Measurements from ENCODE around the gene PLCB4. TPM values are rescaled to one million over a fixed set of nuclear protein-coding genes. Genes with fewer than 3 reads are reported as not detected.
A peak's percentile ranks its signal among the peaks of the same experiment; 100 is the strongest.

The PLCB4 gene
- total and polyA plus RNA-seq, 8 donors, result 6.2 to 15.3 (median 9.4) TPM

- Histone ChIP-seq H3K27ac (no peak overlapping the region), H3K9me3 (no peaks in the 10 kb centered on the region), H3K4me1 (peaks cover 8 to 23% of the 10 kb centered on the region in 2 donors), H3K36me3 (no peaks in the 10 kb centered on the region), H3K4me3 (no peak overlapping the region), H3K27me3 (peaks cover 37 to 79% of the 10 kb centered on the region in 2 donors)
- peak in 1 of 4 donors; percentile 51 for DNase-seq
- peak; percentile 78 for ATAC-seq
- no peak for TF ChIP-seq CTCF (IDR thresholded peaks at IDR 0.05)
- intact Hi-C loops (cut with DNase I), result no loop called here
Measured at GRCh38 chr20:9517297-9518162, 448.6 kb downstream of the PLCB4 start.

GRCh38 chr20:9518576-9519175 is 449.8 kb downstream of the PLCB4 start:
- intact Hi-C loops (cut with DNase I), result no loop called here
- no peak overlapping the region for H3K27ac ChIP-seq
- no peak for TF ChIP-seq CTCF (IDR thresholded peaks at IDR 0.05)
- ATAC-seq (no peak), DNase-seq (no peak)
- peaks cover 8 to 23% of the 10 kb centered on the region in 2 donors for H3K4me1 ChIP-seq
- H3K27me3 ChIP-seq, result peaks cover 28 to 68% of the 10 kb centered on the region in 2 donors
- H3K36me3 ChIP-seq, result no peaks in the 10 kb centered on the region
- no peaks in the 10 kb centered on the region for H3K9me3 ChIP-seq
- no peak overlapping the region for H3K4me3 ChIP-seq

GRCh38 chr20:9520086-9520485 is 451.2 kb downstream of the PLCB4 start:
- ATAC-seq (no peak), DNase-seq (no peak)

GRCh38 chr20:9523636-9524035 is 454.7 kb downstream of the PLCB4 start:
- Histone ChIP-seq H3K36me3 (no peaks in the 10 kb centered on the region), H3K27ac (no peak overlapping the region), H3K9me3 (no peaks in the 10 kb centered on the region), H3K27me3 (peaks cover 2 to 18% of the 10 kb centered on the region in 2 donors), H3K4me3 (no peak overlapping the region), H3K4me1 (no peaks in the 10 kb centered on the region)
- DNase-seq (no peak), ATAC-seq (no peak)
- intact Hi-C loops (cut with DNase I), result no loop called here
- TF ChIP-seq CTCF (IDR thresholded peaks at IDR 0.05), result no peak

More at GRCh38 chr20:9520086-9520485, 451.2 kb downstream of the PLCB4 start:
- Histone ChIP-seq H3K9me3 (no peaks in the 10 kb centered on the region), H3K27ac (no peak overlapping the region), H3K36me3 (no peaks in the 10 kb centered on the region), H3K4me3 (no peak overlapping the region), H3K4me1 (peaks cover 3 to 19% of the 10 kb centered on the region in 2 donors), H3K27me3 (peaks cover 18 to 54% of the 10 kb centered on the region in 2 donors)
- intact Hi-C loops (cut with DNase I), result no loop called here
- TF ChIP-seq CTCF (IDR thresholded peaks at IDR 0.05), result no peak
